Measurements from ENCODE around the gene NINJ2. TPM values are rescaled to one million over a fixed set of nuclear protein-coding genes. Genes with fewer than 3 reads are reported as not detected.

NINJ2 gene
- total RNA-seq, 1 experiment from 2014 or later: 0.24 TPM

- Histone ChIP-seq H3K79me2 (ENCODE audit: insufficient read depth, low read length) (no peaks in the 10 kb centered on the region), H4K20me1 (ENCODE audit: control insufficient read depth, insufficient read depth, insufficient read length) (no peaks in the 10 kb centered on the region), H2AFZ (ENCODE audit: low read length) (no peak overlapping the region), H3T11ph (ENCODE audit: low read length) (no peak overlapping the region), H3K14ac (ENCODE audit: insufficient read depth, low read length) (no peak overlapping the region; the same call in 1 of the 2 replicates), H3K18ac (ENCODE audit: insufficient read length, low read depth, low read length) (no peak overlapping the region), H3K23ac (ENCODE audit: insufficient read length, low read depth, low read length) (no peak overlapping the region), H2BK15ac (ENCODE audit: low read depth, low read length) (no peak overlapping the region), H4K5ac (ENCODE audit: insufficient read length, low read depth, low read length) (no peak overlapping the region), H3K27me3 (ENCODE audit: insufficient read depth, low read length) (no peaks in the 10 kb centered on the region), H2BK5ac (ENCODE audit: insufficient read length, low read length) (no peak overlapping the region), H4K91ac (ENCODE audit: insufficient read length, low read depth, low read length) (no peak overlapping the region), H2AK5ac (ENCODE audit: insufficient read length, low read length) (no peak overlapping the region), H3K9ac (ENCODE audit: extremely low read depth, insufficient read length, low read length) (no peak overlapping the region), H2BK120ac (ENCODE audit: low read depth, low read length, poor library complexity, severe bottlenecking) (no peak overlapping the region), H4K8ac (replicated peaks; ENCODE audit: insufficient read length, low read depth, low read length) (no peak overlapping the region), H3K4me1 (ENCODE audit: insufficient read depth, low read length) (peaks cover 2% of the 10 kb centered on the region; the same call in 1 of the 2 replicates), H2BK20ac (ENCODE audit: low read depth, low read length, poor library complexity, severe bottlenecking) (no peak overlapping the region), H3K56ac (ENCODE audit: insufficient read length, low read depth, low read length) (no peak overlapping the region), H3K27ac (ENCODE audit: insufficient read length, low read depth, low read length) (no peak overlapping the region), H3K4ac (ENCODE audit: low read depth, low read length) (no peak overlapping the region), H3K4me2 (ENCODE audit: insufficient read depth, insufficient read length, low read length) (no peak overlapping the region), H3K79me1 (ENCODE audit: insufficient read depth, low read depth, low read length, poor library complexity, severe bottlenecking) (no peaks in the 10 kb centered on the region), H3K9me3 (ENCODE audit: control insufficient read depth, low read depth, low read length) (no peaks in the 10 kb centered on the region), H2BK12ac (ENCODE audit: insufficient read length, low read depth, low read length) (no peak overlapping the region), H3K23me2 (ENCODE audit: insufficient read length, low read depth, low read length, poor library complexity, severe bottlenecking) (no peaks in the 10 kb centered on the region)
- peaks cover 19 to 35% (median 23%) of the 10 kb centered on the region in 3 experiments for H3K36me3 Mint-ChIP-seq (ENCODE audit: insufficient read depth in 1 of 3, low read depth in 3 of 3)
- no peaks in the 10 kb centered on the region; the same call in 1 of the 2 replicates for H3K27me3 Mint-ChIP-seq (ENCODE audit: low read depth)
- TF ChIP-seq, protein P1, sequence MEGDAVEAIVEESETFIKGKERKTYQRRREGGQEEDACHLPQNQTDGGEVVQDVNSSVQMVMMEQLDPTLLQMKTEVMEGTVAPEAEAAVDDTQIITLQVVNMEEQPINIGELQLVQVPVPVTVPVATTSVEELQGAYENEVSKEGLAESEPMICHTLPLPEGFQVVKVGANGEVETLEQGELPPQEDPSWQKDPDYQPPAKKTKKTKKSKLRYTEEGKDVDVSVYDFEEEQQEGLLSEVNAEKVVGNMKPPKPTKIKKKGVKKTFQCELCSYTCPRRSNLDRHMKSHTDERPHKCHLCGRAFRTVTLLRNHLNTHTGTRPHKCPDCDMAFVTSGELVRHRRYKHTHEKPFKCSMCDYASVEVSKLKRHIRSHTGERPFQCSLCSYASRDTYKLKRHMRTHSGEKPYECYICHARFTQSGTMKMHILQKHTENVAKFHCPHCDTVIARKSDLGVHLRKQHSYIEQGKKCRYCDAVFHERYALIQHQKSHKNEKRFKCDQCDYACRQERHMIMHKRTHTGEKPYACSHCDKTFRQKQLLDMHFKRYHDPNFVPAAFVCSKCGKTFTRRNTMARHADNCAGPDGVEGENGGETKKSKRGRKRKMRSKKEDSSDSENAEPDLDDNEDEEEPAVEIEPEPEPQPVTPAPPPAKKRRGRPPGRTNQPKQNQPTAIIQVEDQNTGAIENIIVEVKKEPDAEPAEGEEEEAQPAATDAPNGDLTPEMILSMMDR (conservative IDR thresholded peaks at IDR 0.05): no peak
- peaks cover 23 to 25% of the 10 kb centered on the region in 2 experiments for H3K9me3 Mint-ChIP-seq
- no CpG with 5 or more reads among the region's 9 CpGs for WGBS (ENCODE audit: extremely low coverage, insufficient read length, low lambda C conversion rate)
- H3K4me3 Mint-ChIP-seq: no peak overlapping the region
- no peak for DNase-seq
- H3K27ac Mint-ChIP-seq: 0 out of 7 replicates have a peak overlapping the region, but pooled peaks of 1 of the 3 experiments have one; percentile 27
- H3K4me1 Mint-ChIP-seq: peaks cover 0 to 13% of the 10 kb centered on the region in 2 experiments; a peak in 2 of 4 replicates
These were observed 130.2 kb downstream of the NINJ2 start for GRCh38 chr12:532908-533565.

Data from H9 (cell line).